IPS-18a (cell line): ENCODE measurements around the gene MICB.

Source experiments
- H3K27ac ChIP-seq: one replicate; pipeline ENCODE4 v1.5.1; 2013; ENCODE audit warnings: low read length
- H3K27me3 ChIP-seq: one replicate; pipeline ENCODE4 v1.6.1; 2013; ENCODE audit warnings: mild to moderate bottlenecking, low read length; ENCODE audit not compliant: control insufficient read depth, insufficient read depth
- H3K36me3 ChIP-seq: one replicate; pipeline ENCODE4 v1.6.1; 2013; ENCODE audit warnings: low read depth, low read length; ENCODE audit not compliant: control insufficient read depth
- H3K4me1 ChIP-seq: one replicate; pipeline ENCODE4 v1.6.1; 2013; ENCODE audit warnings: low read depth, low read length; ENCODE audit not compliant: control insufficient read depth
- H3K4me3 ChIP-seq: one replicate; pipeline ENCODE4 v1.5.1; 2013; ENCODE audit warnings: low read length
- H3K9ac ChIP-seq: one replicate; pipeline ENCODE4 v1.6.1; 2013; ENCODE audit warnings: mild to moderate bottlenecking, low read length, moderate library complexity
- H3K9me3 ChIP-seq: one replicate; pipeline ENCODE4 v1.6.1; 2013; ENCODE audit warnings: low read depth, low read length; ENCODE audit not compliant: control insufficient read depth

Gene MICB

DNA sequence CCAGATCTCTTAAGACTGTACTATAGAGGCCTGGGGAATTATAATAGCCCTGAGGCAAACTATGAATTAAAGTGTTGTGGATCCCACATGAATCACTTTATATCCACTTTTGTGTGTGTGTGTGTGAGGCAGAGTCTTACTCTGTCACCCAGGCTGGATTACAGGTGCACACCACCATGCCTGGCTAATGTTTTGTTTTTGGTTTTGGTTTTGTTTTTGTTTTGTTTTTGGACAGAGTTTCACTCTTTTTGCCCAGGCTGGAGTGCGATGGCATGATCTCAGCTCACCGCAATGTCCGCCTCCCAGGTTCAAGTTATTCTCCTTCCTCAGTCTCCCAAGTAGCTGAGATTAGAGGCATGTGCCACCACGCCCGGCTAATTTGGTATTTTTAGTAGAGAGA lies 32.2 kb upstream of the MICB start:
- H3K9me3 ChIP-seq: no peaks in the 10 kb centered on the region
- H3K27me3 ChIP-seq: peaks cover 11% of the 10 kb centered on the region
- H3K4me1 ChIP-seq: no peaks in the 10 kb centered on the region
- H3K4me3 ChIP-seq: no peak overlapping the region
- H3K27ac ChIP-seq: no peak overlapping the region
- no peaks in the 10 kb centered on the region for H3K36me3 ChIP-seq
- H3K9ac ChIP-seq: no peak overlapping the region

DNA sequence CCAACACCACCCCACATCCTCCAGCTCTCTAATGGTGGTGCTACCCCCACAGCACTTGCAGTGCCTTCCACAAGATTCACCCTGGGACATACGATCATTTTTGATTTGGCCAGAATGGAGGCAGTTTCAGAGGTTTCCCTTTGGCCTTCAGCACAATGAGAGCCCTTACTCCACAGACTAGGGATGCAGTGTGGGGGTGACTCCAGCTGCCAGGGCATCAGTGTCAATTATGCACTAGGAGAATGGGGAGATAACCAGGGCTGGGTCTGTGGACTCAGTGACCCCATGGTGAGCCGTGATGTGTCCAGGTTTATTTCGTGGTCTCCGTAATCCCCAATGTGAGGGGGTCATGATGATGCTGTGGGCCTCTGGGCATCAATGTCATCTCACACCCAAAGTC lies 31.5 kb upstream of the MICB start:
- Histone ChIP-seq H3K27ac (no peak overlapping the region), H3K4me3 (no peak overlapping the region), H3K9ac (no peak overlapping the region), H3K36me3 (no peaks in the 10 kb centered on the region), H3K9me3 (no peaks in the 10 kb centered on the region), H3K27me3 (peaks cover 11% of the 10 kb centered on the region), H3K4me1 (no peaks in the 10 kb centered on the region)

DNA sequence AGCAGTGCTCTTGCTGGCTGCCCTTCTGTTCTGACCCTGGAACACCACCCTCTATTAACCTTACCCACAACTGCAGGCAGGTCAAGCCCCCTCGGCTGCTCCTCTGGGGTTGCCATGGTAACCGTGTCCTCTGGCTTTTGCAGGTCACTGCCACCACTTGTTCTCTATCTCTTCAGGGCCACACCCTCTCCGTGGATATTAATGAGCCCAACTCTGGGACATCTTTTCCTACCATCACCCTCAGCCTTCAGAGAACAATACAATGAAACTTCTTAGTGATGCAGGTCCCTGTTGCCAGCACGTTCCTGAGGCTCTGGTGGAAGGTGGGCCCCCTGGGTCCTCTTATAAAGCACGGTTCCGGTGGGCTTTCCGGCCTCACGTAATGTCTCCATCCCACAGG lies 30.8 kb upstream of the MICB start:
- Histone ChIP-seq H3K4me3 (no peak overlapping the region), H3K4me1 (no peaks in the 10 kb centered on the region), H3K36me3 (no peaks in the 10 kb centered on the region), H3K27ac (no peak overlapping the region), H3K9ac (no peak overlapping the region), H3K27me3 (peaks cover 6% of the 10 kb centered on the region), H3K9me3 (no peaks in the 10 kb centered on the region)

GRCh38 chr6:31468311-31468710 lies 29.6 kb upstream of the MICB start:
- H3K27me3 ChIP-seq: peaks cover 6% of the 10 kb centered on the region
- no peaks in the 10 kb centered on the region for H3K4me1 ChIP-seq
- no peak overlapping the region for H3K9ac ChIP-seq
- no peak overlapping the region for H3K27ac ChIP-seq
- no peak overlapping the region for H3K4me3 ChIP-seq
- H3K36me3 ChIP-seq: no peaks in the 10 kb centered on the region
- no peaks in the 10 kb centered on the region for H3K9me3 ChIP-seq

- H3K4me3 ChIP-seq: no peak overlapping the region
- H3K36me3 ChIP-seq: no peaks in the 10 kb centered on the region
- H3K27me3 ChIP-seq: no peaks in the 10 kb centered on the region
- H3K27ac ChIP-seq: no peak overlapping the region
- no peaks in the 10 kb centered on the region for H3K9me3 ChIP-seq
- H3K4me1 ChIP-seq: no peaks in the 10 kb centered on the region
- no peak overlapping the region for H3K9ac ChIP-seq
Observed at GRCh38 chr6:31470801-31471200, 27.1 kb upstream of the MICB start.

DNA sequence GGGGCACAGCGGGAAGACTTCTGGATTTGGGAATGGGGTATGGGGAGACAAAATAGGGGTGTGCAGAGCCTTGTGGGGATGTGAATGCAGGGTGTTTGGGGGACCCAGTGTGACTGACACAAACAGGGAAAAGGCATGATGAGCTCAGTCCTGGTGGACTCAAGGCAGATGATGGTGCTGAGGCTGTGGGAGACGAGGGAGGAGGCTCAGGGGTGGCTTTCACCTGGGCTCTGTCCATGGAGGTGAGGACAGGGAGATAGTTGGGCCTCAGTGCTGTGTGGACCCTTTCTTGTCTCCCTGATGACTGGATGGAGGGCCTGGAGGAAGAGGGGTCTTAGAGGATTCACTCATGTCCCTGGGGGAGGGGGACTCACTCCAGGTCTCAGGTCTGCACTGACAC lies 26.2 kb upstream of the MICB start:
- no peaks in the 10 kb centered on the region for H3K4me1 ChIP-seq
- H3K27ac ChIP-seq: no peak overlapping the region
- H3K36me3 ChIP-seq: no peaks in the 10 kb centered on the region
- no peak overlapping the region for H3K9ac ChIP-seq
- no peak overlapping the region for H3K4me3 ChIP-seq
- no peaks in the 10 kb centered on the region for H3K27me3 ChIP-seq
- H3K9me3 ChIP-seq: no peaks in the 10 kb centered on the region

GRCh38 chr6:31472259-31472658 lies 25.7 kb upstream of the MICB start:
- no peaks in the 10 kb centered on the region for H3K9me3 ChIP-seq
- no peaks in the 10 kb centered on the region for H3K27me3 ChIP-seq
- no peaks in the 10 kb centered on the region for H3K36me3 ChIP-seq
- H3K27ac ChIP-seq: no peak overlapping the region
- no peaks in the 10 kb centered on the region for H3K4me1 ChIP-seq
- no peak overlapping the region for H3K9ac ChIP-seq
- H3K4me3 ChIP-seq: no peak overlapping the region

GRCh38 chr6:31473244-31473643 lies 24.7 kb upstream of the MICB start:
- Histone ChIP-seq H3K27ac (no peak overlapping the region), H3K9ac (no peak overlapping the region), H3K4me1 (no peaks in the 10 kb centered on the region), H3K9me3 (no peaks in the 10 kb centered on the region), H3K27me3 (no peaks in the 10 kb centered on the region), H3K4me3 (no peak overlapping the region), H3K36me3 (no peaks in the 10 kb centered on the region)

GRCh38 chr6:31473780-31474761 lies 23.9 kb upstream of the MICB start:
- H3K9ac ChIP-seq: no peak overlapping the region
- H3K27ac ChIP-seq: no peak overlapping the region
- no peaks in the 10 kb centered on the region for H3K27me3 ChIP-seq
- no peaks in the 10 kb centered on the region for H3K4me1 ChIP-seq
- no peaks in the 10 kb centered on the region for H3K9me3 ChIP-seq
- H3K36me3 ChIP-seq: no peaks in the 10 kb centered on the region
- H3K4me3 ChIP-seq: no peak overlapping the region

- Histone ChIP-seq H3K4me3 (no peak overlapping the region), H3K9me3 (no peaks in the 10 kb centered on the region), H3K9ac (no peak overlapping the region), H3K27ac (no peak overlapping the region), H3K4me1 (no peaks in the 10 kb centered on the region), H3K36me3 (no peaks in the 10 kb centered on the region), H3K27me3 (no peaks in the 10 kb centered on the region)
Observed at GRCh38 chr6:31474871-31475286, 23.1 kb upstream of the MICB start.

GRCh38 chr6:31476515-31477139 lies 21.3 kb upstream of the MICB start:
- H3K36me3 ChIP-seq: no peaks in the 10 kb centered on the region
- H3K4me3 ChIP-seq: no peak overlapping the region
- no peak overlapping the region for H3K9ac ChIP-seq
- no peaks in the 10 kb centered on the region for H3K9me3 ChIP-seq
- H3K4me1 ChIP-seq: no peaks in the 10 kb centered on the region
- H3K27ac ChIP-seq: no peak overlapping the region
- H3K27me3 ChIP-seq: no peaks in the 10 kb centered on the region

GRCh38 chr6:31477521-31477920 lies 20.4 kb upstream of the MICB start:
- Histone ChIP-seq H3K9me3 (no peaks in the 10 kb centered on the region), H3K27ac (no peak overlapping the region), H3K4me3 (no peak overlapping the region), H3K9ac (no peak overlapping the region), H3K4me1 (no peaks in the 10 kb centered on the region), H3K36me3 (no peaks in the 10 kb centered on the region), H3K27me3 (no peaks in the 10 kb centered on the region)
